Esophagus muscularis mucosa (tissue), 4 donors: Measurements from ENCODE around the gene INTS7. TPM values are rescaled to one million over a fixed set of nuclear protein-coding genes. Genes with fewer than 3 reads are reported as not detected.

ENCODE experiments used
- DNase-seq: peaks from one replicate; pipeline ENCODE4 v3.0.0-alpha.2; 2017; ENCODE audit errors: extremely low spot score
- H3K27ac ChIP-seq, 4 donors: fragments of 200-600 bp; sonication (generic); replicated peaks in 1 of 4; 1 replicate in 3 of 4; 2 replicates in 1 of 4; pipeline ENCODE4 v1.5.1; 2016 to 2019; ENCODE audit warnings: mild to moderate bottlenecking in 1 of 4
- H3K27me3 ChIP-seq, 4 donors: fragments of 200-600 bp; sonication (generic); one replicate each; pipeline versions ENCODE4 v1.5.1 to v1.6.0; 2016 to 2019
- H3K36me3 ChIP-seq, 4 donors: fragments of 200-600 bp; sonication (generic); one replicate each; pipeline ENCODE4 v1.5.1; 2016 to 2019
- H3K4me1 ChIP-seq, 4 donors: fragments of 200-600 bp; sonication (generic); one replicate each; pipeline ENCODE4 v1.5.1; 2016 to 2019
- H3K4me3 ChIP-seq, 4 donors: fragments of 200-600 bp; sonication (generic); 1 replicate in 2 of 4; 2 replicates in 2 of 4; pipeline ENCODE4 v1.5.1; 2016 to 2019; ENCODE audit warnings: mild to moderate bottlenecking in 4 of 4, moderate library complexity in 1 of 4
- H3K9me3 ChIP-seq, 4 donors: fragments of 200-600 bp; sonication (generic); 1 replicate in 3 of 4; 2 replicates in 1 of 4; pipeline ENCODE4 v1.5.1; 2016 to 2019
- CTCF ChIP-seq, 3 experiments: fragments of 200-600 bp in 2 of 3; fragments of 450-650 bp in 1 of 3; sonication (generic) in 2 of 3; IDR thresholded peaks; one replicate each; pipeline ENCODE4 v1.5.1; 2017 to 2019; ENCODE audit warnings: antibody characterized with exemption in 3 of 3, mild to moderate bottlenecking in 2 of 3, moderate library complexity in 1 of 3
- EP300 ChIP-seq: sonication (generic); formaldehyde crosslinking; IDR thresholded peaks from one replicate; pipeline ENCODE4 v1.6.1; 2017; ENCODE audit warnings: antibody characterized with exemption
- POLR2A ChIP-seq: fragments of 450-650 bp; IDR thresholded peaks from one replicate; pipeline ENCODE4 v1.6.1; 2017; ENCODE audit warnings: antibody characterized with exemption, moderate library complexity, mild to moderate bottlenecking, low read depth
- POLR2AphosphoS5 ChIP-seq, 2 donors: sonication (generic); formaldehyde crosslinking; IDR thresholded peaks; one replicate each; pipeline ENCODE4 v1.6.1; 2017; ENCODE audit warnings: antibody characterized with exemption in 2 of 2
- WGBS: methylation state at CpG from one replicate; pipeline ENCODE4 v1.1.5; 2018; 5-methylcytosine and 5-hydroxymethylcytosine counted together
- intact Hi-C: fragments of 100-400 bp; cut with DNase I; formaldehyde crosslinking; loops from one replicate; pipeline ENCODE4 v1.15.1; 2023
- total RNA-seq, 4 donors: library from RNA; depleted of rRNA; stranded (reverse); fragments of >200 nt; gene quantifications; one replicate each; pipeline versions ENCODE4 v1.1.0 to v1.2.1, GENCODE V29; 2016

The INTS7 gene
- total RNA-seq, 4 donors from 2014 or later = 6.0 to 15.4 (median 11.0) TPM

GRCh38 chr1:211915924-211916323 lies 119.4 kb downstream of the INTS7 start:
- intact Hi-C loops = no loop called here
- DNase-seq = no peak
- Histone ChIP-seq H3K36me3 (no peaks in the 10 kb centered on the region), H3K4me3 (no peak overlapping the region), H3K27ac (no peak overlapping the region), H3K4me1 (peaks cover 5 to 16% (median 10%) of the 10 kb centered on the region in 4 donors), H3K27me3 (no peaks in the 10 kb centered on the region), H3K9me3 (no peaks in the 10 kb centered on the region)
- WGBS = 74% methylated on average over 2 of the region's 2 CpGs
- TF ChIP-seq POLR2AphosphoS5 (IDR thresholded peaks at IDR 0.05) (no peak), CTCF (IDR thresholded peaks at IDR 0.05) (no peak), POLR2A (no peak), EP300 (no peak)

GRCh38 chr1:211912844-211913432 lies 122.4 kb downstream of the INTS7 start:
- Histone ChIP-seq H3K4me1 (peaks cover 0 to 9% (median 0%) of the 10 kb centered on the region in 4 donors), H3K9me3 (no peaks in the 10 kb centered on the region), H3K36me3 (no peaks in the 10 kb centered on the region), H3K4me3 (no peak overlapping the region), H3K27me3 (peaks cover 0 to 3% (median 0%) of the 10 kb centered on the region in 4 donors), H3K27ac (no peak overlapping the region)
- TF ChIP-seq CTCF (IDR thresholded peaks at IDR 0.05) (no peak), POLR2A (no peak), POLR2AphosphoS5 (IDR thresholded peaks at IDR 0.05) (no peak), EP300 (no peak)
- 93% methylated on average over 13 of the region's 13 CpGs for WGBS
- no peak for DNase-seq
- intact Hi-C loops = no loop called here

GRCh38 chr1:211912038-211912437 lies 123.3 kb downstream of the INTS7 start:
- no peak overlapping the region for H3K27ac ChIP-seq
- intact Hi-C loops = no loop called here
- WGBS = 71% methylated on average over 1 of the region's 1 CpG

GRCh38 chr1:211910913-211911485 lies 124.4 kb downstream of the INTS7 start:
- Histone ChIP-seq H3K4me3 (no peak overlapping the region), H3K27ac (no peak overlapping the region), H3K36me3 (no peaks in the 10 kb centered on the region), H3K27me3 (peaks cover 0 to 3% (median 0%) of the 10 kb centered on the region in 4 donors), H3K4me1 (peaks cover 0 to 4% (median 0%) of the 10 kb centered on the region in 4 donors), H3K9me3 (no peaks in the 10 kb centered on the region)
- WGBS = 43% methylated on average over 4 of the region's 4 CpGs
- intact Hi-C loops = no loop called here
- no peak for DNase-seq
- TF ChIP-seq POLR2A (no peak), CTCF (IDR thresholded peaks at IDR 0.05) (no peak), POLR2AphosphoS5 (IDR thresholded peaks at IDR 0.05) (no peak), EP300 (no peak)

More at GRCh38 chr1:211912038-211912437, 123.3 kb downstream of the INTS7 start:
- Histone ChIP-seq H3K36me3 (no peaks in the 10 kb centered on the region), H3K27me3 (peaks cover 0 to 3% (median 0%) of the 10 kb centered on the region in 4 donors), H3K4me1 (peaks cover 0 to 4% (median 0%) of the 10 kb centered on the region in 4 donors), H3K4me3 (no peak overlapping the region), H3K9me3 (no peaks in the 10 kb centered on the region)
- TF ChIP-seq POLR2A = no peak
- no peak for TF ChIP-seq POLR2AphosphoS5 (IDR thresholded peaks at IDR 0.05)
- TF ChIP-seq EP300 = no peak
- TF ChIP-seq CTCF (IDR thresholded peaks at IDR 0.05) = no peak
- no peak for DNase-seq
